ENCODE results near the gene MAD1L1. TPM values are rescaled to one million over a fixed set of nuclear protein-coding genes. Genes with fewer than 3 reads are reported as not detected.

MAD1L1 gene
- total and polyA plus RNA-seq, 2 of the 13 experiments (the other 11 are each of a cell fraction or from before 2014, with no cell fraction given), result 17.4 to 64.7 TPM

GRCh38 chr7:2170576-2171521 is 61.9 kb downstream of the MAD1L1 start (continued):
- TF ChIP-seq, protein P1, sequence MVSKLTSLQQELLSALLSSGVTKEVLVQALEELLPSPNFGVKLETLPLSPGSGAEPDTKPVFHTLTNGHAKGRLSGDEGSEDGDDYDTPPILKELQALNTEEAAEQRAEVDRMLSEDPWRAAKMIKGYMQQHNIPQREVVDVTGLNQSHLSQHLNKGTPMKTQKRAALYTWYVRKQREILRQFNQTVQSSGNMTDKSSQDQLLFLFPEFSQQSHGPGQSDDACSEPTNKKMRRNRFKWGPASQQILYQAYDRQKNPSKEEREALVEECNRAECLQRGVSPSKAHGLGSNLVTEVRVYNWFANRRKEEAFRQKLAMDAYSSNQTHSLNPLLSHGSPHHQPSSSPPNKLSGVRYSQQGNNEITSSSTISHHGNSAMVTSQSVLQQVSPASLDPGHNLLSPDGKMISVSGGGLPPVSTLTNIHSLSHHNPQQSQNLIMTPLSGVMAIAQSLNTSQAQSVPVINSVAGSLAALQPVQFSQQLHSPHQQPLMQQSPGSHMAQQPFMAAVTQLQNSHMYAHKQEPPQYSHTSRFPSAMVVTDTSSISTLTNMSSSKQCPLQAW (CRISPR knock-in tag; IDR thresholded peaks at IDR 0.05), result 0 out of 2 replicates have a peak, but pooled peaks have one; percentile 26
- TF ChIP-seq, protein P2, sequence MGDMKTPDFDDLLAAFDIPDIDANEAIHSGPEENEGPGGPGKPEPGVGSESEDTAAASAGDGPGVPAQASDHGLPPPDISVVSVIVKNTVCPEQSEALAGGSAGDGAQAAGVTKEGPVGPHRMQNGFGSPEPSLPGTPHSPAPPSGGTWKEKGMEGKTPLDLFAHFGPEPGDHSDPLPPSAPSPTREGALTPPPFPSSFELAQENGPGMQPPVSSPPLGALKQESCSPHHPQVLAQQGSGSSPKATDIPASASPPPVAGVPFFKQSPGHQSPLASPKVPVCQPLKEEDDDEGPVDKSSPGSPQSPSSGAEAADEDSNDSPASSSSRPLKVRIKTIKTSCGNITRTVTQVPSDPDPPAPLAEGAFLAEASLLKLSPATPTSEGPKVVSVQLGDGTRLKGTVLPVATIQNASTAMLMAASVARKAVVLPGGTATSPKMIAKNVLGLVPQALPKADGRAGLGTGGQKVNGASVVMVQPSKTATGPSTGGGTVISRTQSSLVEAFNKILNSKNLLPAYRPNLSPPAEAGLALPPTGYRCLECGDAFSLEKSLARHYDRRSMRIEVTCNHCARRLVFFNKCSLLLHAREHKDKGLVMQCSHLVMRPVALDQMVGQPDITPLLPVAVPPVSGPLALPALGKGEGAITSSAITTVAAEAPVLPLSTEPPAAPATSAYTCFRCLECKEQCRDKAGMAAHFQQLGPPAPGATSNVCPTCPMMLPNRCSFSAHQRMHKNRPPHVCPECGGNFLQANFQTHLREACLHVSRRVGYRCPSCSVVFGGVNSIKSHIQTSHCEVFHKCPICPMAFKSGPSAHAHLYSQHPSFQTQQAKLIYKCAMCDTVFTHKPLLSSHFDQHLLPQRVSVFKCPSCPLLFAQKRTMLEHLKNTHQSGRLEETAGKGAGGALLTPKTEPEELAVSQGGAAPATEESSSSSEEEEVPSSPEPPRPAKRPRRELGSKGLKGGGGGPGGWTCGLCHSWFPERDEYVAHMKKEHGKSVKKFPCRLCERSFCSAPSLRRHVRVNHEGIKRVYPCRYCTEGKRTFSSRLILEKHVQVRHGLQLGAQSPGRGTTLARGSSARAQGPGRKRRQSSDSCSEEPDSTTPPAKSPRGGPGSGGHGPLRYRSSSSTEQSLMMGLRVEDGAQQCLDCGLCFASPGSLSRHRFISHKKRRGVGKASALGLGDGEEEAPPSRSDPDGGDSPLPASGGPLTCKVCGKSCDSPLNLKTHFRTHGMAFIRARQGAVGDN (CRISPR knock-in tag; IDR thresholded peaks at IDR 0.05), result peak; percentile 75
- TF ChIP-seq BCL6 (CRISPR knock-in tag; IDR thresholded peaks at IDR 0.05) (peak; percentile 50; the same call in 1 of the 2 replicates), ZNF883 (CRISPR knock-in tag; IDR thresholded peaks at IDR 0.05; ENCODE audit: not compliant biosample characterization) (peak; percentile 17), ZFAT (CRISPR knock-in tag; conservative IDR thresholded peaks at IDR 0.05) (no peak), MYPOP (CRISPR knock-in tag; IDR thresholded peaks at IDR 0.05) (peak; percentile 50; the same call in 1 of the 2 replicates), HOXA3 (CRISPR knock-in tag; IDR thresholded peaks at IDR 0.05) (peak; percentile 67; the same call in 1 of the 2 replicates), HNF4A (CRISPR knock-in tag; IDR thresholded peaks at IDR 0.05) (peak; percentile 85), ASH2L (IDR thresholded peaks at IDR 0.05; ENCODE audit: insufficient read length, low read depth, low read length) (peak; percentile 51), TCF12 (IDR thresholded peaks at IDR 0.05) (no peak), TCF12 (CRISPR knock-in tag; IDR thresholded peaks at IDR 0.05) (0 out of 2 replicates have a peak, but pooled peaks have one; percentile 66)
- TF ChIP-seq, protein P3, sequence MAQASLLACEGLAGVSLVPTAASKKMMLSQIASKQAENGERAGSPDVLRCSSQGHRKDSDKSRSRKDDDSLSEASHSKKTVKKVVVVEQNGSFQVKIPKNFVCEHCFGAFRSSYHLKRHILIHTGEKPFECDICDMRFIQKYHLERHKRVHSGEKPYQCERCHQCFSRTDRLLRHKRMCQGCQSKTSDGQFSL (CRISPR knock-in tag; IDR thresholded peaks at IDR 0.05), result no peak
- TF ChIP-seq, protein P4, sequence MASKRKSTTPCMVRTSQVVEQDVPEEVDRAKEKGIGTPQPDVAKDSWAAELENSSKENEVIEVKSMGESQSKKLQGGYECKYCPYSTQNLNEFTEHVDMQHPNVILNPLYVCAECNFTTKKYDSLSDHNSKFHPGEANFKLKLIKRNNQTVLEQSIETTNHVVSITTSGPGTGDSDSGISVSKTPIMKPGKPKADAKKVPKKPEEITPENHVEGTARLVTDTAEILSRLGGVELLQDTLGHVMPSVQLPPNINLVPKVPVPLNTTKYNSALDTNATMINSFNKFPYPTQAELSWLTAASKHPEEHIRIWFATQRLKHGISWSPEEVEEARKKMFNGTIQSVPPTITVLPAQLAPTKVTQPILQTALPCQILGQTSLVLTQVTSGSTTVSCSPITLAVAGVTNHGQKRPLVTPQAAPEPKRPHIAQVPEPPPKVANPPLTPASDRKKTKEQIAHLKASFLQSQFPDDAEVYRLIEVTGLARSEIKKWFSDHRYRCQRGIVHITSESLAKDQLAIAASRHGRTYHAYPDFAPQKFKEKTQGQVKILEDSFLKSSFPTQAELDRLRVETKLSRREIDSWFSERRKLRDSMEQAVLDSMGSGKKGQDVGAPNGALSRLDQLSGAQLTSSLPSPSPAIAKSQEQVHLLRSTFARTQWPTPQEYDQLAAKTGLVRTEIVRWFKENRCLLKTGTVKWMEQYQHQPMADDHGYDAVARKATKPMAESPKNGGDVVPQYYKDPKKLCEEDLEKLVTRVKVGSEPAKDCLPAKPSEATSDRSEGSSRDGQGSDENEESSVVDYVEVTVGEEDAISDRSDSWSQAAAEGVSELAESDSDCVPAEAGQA (IDR thresholded peaks at IDR 0.05; ENCODE audit: low read depth), result peak; percentile 31; the same call in 1 of the 2 replicates
- TF ChIP-seq, protein P4 (CRISPR knock-in tag; IDR thresholded peaks at IDR 0.05; ENCODE audit: borderline replicate concordance), result no peak

Measured in HepG2 (cell line).